AG09309 (cell line): ENCODE results near the gene ZNF800.
A peak's percentile ranks its signal among the peaks of the same experiment; 100 is the strongest.

ENCODE experiments used
- DNase-seq: peaks from one replicate; pipeline ENCODE4 v3.0.0-alpha.2; 2010; ENCODE audit warnings: low read depth
- H3K4me3 ChIP-seq: 2 replicates; pipeline ENCODE4 v1.5.1; 2011; ENCODE audit warnings: mild to moderate bottlenecking, low read depth, low read length, moderate library complexity; ENCODE audit not compliant: control insufficient read depth
- TF ChIP-seq, protein P1 (sequence below): IDR thresholded peaks from 2 replicates; pipeline ENCODE4 v1.5.1; 2011; ENCODE audit warnings: mild to moderate bottlenecking, low read depth, low read length, inconsistent platforms; ENCODE audit not compliant: insufficient read depth, control insufficient read depth; ENCODE audit errors: missing control alignments

The ZNF800 gene

DNA sequence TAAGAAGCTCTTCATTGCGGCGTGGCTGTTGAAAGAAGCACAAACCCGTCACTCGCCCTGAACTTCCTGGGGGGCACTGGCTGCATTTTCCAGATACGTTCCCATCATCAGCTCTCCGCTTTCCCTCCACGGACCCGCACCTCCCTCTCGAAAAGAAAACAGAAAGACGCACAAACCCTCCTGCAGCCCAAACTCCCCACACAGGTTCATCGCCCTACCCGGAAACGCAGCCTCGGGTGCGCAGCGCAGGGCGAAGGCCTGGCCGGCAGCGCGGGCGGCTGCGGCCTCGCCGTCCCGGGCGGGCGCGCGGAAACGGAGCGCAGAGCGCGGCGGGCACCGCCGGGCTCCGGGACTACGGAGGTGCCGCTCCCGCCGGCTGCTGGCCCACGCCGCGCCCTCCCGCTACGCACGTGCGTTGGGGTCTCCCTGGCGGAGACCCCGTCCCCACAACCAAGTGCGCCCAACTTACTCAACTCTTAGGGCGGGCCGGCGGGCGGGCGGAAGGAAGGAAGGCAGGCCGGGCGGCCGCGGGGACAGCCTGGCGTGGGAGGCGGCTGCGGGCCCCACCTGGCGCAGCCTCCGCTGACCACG is 822 bp downstream of the ZNF800 start:
- no peak for DNase-seq
- H3K4me3 ChIP-seq: peak overlapping the region; percentile 81
- TF ChIP-seq, protein P1, sequence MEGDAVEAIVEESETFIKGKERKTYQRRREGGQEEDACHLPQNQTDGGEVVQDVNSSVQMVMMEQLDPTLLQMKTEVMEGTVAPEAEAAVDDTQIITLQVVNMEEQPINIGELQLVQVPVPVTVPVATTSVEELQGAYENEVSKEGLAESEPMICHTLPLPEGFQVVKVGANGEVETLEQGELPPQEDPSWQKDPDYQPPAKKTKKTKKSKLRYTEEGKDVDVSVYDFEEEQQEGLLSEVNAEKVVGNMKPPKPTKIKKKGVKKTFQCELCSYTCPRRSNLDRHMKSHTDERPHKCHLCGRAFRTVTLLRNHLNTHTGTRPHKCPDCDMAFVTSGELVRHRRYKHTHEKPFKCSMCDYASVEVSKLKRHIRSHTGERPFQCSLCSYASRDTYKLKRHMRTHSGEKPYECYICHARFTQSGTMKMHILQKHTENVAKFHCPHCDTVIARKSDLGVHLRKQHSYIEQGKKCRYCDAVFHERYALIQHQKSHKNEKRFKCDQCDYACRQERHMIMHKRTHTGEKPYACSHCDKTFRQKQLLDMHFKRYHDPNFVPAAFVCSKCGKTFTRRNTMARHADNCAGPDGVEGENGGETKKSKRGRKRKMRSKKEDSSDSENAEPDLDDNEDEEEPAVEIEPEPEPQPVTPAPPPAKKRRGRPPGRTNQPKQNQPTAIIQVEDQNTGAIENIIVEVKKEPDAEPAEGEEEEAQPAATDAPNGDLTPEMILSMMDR: no peak

DNA sequence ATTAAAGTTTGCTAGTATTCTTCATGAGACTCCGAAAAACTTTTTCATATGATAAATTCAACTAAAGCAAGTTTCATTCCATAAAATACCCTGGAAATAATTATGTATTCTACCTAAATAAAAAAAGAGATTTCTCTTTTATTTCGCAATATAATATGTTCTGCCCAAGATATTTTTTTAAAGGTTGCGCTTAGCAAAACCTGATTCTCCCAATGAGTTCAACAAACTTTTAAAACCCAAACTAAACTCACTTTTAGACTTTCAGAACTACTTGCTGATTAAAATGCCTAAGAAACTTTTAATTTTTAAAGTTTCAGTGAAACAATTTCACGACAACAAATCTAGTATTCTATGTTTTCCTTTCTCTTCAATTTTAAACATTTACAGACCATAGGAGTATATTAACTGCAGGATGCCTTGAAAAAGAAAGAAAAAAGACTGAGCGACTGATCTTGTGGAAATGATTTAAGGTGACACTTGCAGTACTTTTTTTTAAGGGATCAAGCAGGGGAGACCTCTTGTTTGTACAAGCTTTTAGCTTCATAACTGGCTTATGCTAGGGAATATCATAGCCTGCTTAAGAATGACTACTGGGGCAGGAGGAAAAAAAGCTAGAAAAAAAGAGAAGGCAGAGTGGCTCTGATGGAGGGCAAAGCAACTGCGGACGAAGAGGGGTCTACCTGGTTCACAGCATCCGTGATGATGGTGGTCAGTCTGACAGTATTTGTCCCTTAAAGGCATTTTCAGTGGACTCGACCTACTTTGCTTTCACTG is 1.5 kb downstream of the ZNF800 start:
- no peak for DNase-seq
- TF ChIP-seq, protein P1: no peak
- peak overlapping the region; percentile 81 for H3K4me3 ChIP-seq

DNA sequence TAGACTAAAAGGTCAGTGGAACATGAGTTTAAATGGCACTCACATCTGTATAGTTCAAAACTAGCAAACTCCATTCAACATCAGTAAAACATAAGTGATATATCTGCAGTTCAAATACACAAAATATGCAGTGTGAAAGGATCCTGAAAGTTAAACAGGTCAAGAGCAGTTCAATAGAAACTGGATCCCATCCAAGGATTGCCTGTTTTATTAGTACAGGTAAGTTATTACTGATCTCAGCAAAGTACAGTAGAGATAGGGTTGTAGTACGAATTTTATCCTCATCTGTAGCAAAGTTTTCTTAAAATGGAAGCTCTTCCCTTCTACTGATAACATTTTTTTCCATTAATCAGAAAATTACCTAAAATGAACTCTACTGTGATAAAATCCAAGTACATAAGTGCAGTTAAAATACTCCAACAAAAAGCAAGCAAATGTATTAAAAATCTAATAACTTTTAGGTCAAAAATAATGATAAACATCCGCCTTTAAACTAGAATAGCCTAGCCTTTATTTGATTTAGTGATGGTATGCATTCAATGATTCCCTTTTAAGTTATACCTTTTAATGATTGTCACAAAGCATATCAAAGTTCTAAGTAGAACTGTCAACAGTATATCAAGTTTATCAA is 2.2 kb downstream of the ZNF800 start:
- DNase-seq: no peak
- no peak overlapping the region for H3K4me3 ChIP-seq
- TF ChIP-seq, protein P1: no peak

DNA sequence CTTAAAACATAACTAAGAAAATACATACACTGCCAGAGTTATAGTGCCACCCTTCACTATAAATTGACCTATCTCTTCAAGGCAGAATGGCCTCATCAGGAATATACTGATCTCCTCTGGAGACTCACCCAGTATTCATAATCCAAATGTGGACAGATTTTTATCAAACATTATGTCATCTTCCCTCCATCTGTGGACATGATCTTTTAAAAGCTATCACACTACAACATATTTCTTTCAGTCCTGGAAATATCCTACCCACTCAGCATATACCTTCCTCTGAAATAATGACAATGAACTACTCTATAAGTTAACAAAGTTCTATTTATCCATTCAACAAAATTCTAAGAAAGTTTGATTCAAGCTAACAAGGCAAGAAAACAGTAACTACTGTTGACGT is 3.2 kb downstream of the ZNF800 start:
- DNase-seq: no peak
- TF ChIP-seq, protein P1: no peak
- no peak overlapping the region for H3K4me3 ChIP-seq

DNA sequence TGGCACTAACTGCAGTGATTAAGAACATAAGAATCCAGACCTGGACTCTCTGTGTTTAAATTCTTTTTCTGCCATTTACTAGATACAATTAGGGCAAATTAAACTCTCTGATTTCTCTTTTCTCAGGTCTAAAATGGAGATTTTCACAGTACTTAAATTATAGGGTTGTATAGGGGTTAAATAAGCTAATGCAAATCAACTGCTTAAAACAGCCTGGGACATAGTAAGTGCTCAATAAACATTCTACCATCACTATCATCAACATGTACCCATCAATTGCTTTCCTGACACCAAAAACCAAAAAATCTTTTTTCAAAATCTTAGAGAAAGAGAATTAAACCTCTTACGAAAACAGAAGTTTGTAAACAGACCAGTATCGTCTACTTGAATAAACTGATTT is 4.5 kb downstream of the ZNF800 start:
- TF ChIP-seq, protein P1: no peak
- DNase-seq: no peak
- H3K4me3 ChIP-seq: no peak overlapping the region

DNA sequence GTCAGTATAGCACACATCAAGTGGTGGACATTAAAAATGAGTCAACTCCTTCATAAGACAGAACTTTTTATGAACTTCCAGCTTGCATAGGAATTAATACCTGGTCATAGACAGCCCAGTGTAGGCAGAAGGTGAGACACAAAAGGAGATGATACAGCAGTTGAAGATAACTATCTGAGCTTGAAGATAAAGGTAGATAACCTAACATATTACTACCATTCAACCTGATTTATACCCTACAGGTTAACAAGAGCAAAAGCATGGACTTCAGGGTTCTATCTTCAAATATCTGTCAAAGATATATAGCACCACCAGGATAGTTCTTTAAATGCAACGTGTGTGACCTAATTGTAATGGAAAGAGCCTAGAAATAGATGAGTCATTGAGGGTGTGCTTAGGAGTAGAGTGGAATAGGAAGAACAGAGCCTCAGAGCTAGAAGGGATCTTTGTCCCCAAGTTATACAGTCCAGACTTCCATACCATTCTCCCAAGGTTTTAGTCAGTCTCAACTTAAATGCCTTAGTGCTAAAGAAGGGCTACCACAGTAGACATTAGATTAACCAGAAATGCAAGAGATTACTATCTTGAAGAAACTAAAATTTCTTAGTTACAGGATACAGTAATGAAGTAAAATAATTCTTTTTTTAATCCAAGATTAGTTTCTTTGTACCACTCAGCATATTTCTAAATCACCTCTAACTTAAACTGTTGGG is 9.2 kb downstream of the ZNF800 start:
- no peak overlapping the region for H3K4me3 ChIP-seq
- DNase-seq: no peak
- TF ChIP-seq, protein P1: no peak
